Ishikawa (cell line): ENCODE results near the gene MARCO.

Source experiments
- CEBPB ChIP-seq: IDR thresholded peaks from 2 replicates; pipeline ENCODE4 v1.6.1; 2012
- CREB1 ChIP-seq: IDR thresholded peaks from 2 replicates; pipeline ENCODE4 v1.6.1; 2012; ENCODE audit warnings: low read depth
- EGR1 ChIP-seq: IDR thresholded peaks from 2 replicates; pipeline ENCODE4 v1.6.1; 2012
- EP300 ChIP-seq: IDR thresholded peaks from 2 replicates; pipeline ENCODE4 v1.6.1; 2012; ENCODE audit warnings: borderline replicate concordance
- FOXM1 ChIP-seq: IDR thresholded peaks from 2 replicates; pipeline ENCODE4 v1.6.1; 2012; ENCODE audit warnings: low read depth, borderline replicate concordance
- NFIC ChIP-seq: IDR thresholded peaks from 2 replicates; pipeline ENCODE4 v1.6.1; 2012
- RAD21 ChIP-seq: IDR thresholded peaks from 2 replicates; pipeline ENCODE4 v1.6.1; 2012; ENCODE audit warnings: low read depth
- TAF1 ChIP-seq: IDR thresholded peaks from 2 replicates; pipeline ENCODE4 v1.6.1; 2012; ENCODE audit warnings: low read depth, mild to moderate bottlenecking
- TCF12 ChIP-seq: IDR thresholded peaks from 2 replicates; pipeline ENCODE4 v1.6.1; 2012; ENCODE audit warnings: low read depth
- TEAD4 ChIP-seq: IDR thresholded peaks from 2 replicates; pipeline ENCODE4 v1.6.1; 2012
- YY1 ChIP-seq: IDR thresholded peaks from 2 replicates; pipeline ENCODE4 v1.6.1; 2012; ENCODE audit warnings: low read depth
- ZBTB7A ChIP-seq: IDR thresholded peaks from 2 replicates; pipeline ENCODE4 v1.6.1; 2012; ENCODE audit warnings: low read depth
- TF ChIP-seq, protein P1 (sequence below): IDR thresholded peaks from 2 replicates; pipeline ENCODE4 v1.6.1; 2012
- TF ChIP-seq, protein P2 (sequence below): IDR thresholded peaks from 2 replicates; pipeline ENCODE4 v1.6.1; 2012
- TF ChIP-seq, protein P3 (sequence below): IDR thresholded peaks from 2 replicates; pipeline ENCODE4 v1.6.1; 2012; ENCODE audit warnings: low read depth, mild to moderate bottlenecking

The MARCO gene

DNA sequence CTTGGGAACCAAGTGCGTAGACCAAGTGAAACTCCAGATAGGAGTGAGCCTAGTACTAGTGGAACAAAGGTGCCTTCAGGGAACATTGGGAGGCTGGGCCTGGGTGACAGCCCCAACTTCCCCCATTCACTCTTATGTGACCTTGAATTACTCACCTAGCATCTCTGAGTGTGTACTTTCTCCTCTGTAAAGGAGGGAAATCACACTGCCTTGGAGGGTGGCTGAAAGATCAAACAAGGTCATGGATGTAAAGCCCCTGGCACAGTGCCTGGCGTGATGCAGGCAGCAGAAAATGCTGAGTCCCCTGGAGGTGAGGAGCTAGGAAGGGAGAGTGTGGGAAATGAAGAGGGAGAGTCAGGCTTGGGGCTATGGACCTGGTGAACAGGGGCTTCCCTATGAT, 45.9 kb downstream of the MARCO start:
- TF ChIP-seq, protein P1, sequence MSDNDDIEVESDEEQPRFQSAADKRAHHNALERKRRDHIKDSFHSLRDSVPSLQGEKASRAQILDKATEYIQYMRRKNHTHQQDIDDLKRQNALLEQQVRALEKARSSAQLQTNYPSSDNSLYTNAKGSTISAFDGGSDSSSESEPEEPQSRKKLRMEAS = no peak
- no peak for TF ChIP-seq RAD21
- TF ChIP-seq, protein P2, sequence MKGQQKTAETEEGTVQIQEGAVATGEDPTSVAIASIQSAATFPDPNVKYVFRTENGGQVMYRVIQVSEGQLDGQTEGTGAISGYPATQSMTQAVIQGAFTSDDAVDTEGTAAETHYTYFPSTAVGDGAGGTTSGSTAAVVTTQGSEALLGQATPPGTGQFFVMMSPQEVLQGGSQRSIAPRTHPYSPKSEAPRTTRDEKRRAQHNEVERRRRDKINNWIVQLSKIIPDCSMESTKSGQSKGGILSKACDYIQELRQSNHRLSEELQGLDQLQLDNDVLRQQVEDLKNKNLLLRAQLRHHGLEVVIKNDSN = no peak
- no peak for TF ChIP-seq ZBTB7A
- TF ChIP-seq FOXM1 = no peak
- TF ChIP-seq TCF12 = no peak
- no peak for TF ChIP-seq CREB1
- no peak for TF ChIP-seq EGR1
- TF ChIP-seq CEBPB = no peak

DNA sequence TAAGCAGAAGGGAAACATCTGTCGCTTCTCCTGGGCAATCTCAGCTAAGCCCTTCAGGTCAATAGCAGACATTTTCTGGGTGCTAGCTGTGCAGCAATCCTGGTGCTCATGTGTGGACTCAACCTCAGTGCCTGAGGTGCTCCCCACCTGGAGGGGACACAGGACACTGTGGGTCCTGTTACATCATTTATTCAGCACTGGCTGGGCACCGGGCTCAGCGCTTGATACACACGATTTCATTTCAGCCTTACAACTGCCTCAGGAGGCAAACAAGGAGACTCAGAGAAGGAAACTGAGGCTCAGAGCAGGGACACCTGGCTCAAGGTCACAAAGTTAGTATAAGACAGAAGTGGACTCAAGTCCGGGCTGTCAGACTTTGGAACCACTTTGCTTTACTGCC, 46.7 kb downstream of the MARCO start:
- no peak for TF ChIP-seq TAF1

DNA sequence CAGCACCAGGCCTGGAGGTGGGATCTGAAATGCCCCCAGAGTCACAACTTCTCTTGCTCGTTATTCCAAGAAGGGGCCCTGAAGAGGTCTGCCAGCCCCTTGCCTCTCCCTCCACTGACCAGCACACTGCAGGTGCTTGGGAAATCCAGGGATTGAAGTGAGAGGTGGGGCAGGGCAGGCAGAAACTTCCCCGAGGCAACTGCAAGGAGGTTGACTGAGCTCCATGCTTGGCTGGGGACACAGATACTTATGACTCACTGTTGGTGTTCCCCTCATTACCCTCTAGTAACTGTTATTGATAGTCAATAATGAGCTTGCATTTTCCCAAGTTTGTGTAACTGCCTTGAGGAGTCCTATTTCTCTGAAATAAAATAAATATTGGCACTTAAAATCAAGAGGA, 47.5 kb downstream of the MARCO start:
- no peak for TF ChIP-seq FOXM1
- no peak for TF ChIP-seq EP300
- no peak for TF ChIP-seq CREB1
- TF ChIP-seq RAD21 = no peak
- TF ChIP-seq YY1 = no peak
- TF ChIP-seq TCF12 = no peak
- TF ChIP-seq, protein P1 = no peak
- no peak for TF ChIP-seq NFIC
- no peak for TF ChIP-seq TAF1
- TF ChIP-seq, protein P2 = no peak
- TF ChIP-seq, protein P3, sequence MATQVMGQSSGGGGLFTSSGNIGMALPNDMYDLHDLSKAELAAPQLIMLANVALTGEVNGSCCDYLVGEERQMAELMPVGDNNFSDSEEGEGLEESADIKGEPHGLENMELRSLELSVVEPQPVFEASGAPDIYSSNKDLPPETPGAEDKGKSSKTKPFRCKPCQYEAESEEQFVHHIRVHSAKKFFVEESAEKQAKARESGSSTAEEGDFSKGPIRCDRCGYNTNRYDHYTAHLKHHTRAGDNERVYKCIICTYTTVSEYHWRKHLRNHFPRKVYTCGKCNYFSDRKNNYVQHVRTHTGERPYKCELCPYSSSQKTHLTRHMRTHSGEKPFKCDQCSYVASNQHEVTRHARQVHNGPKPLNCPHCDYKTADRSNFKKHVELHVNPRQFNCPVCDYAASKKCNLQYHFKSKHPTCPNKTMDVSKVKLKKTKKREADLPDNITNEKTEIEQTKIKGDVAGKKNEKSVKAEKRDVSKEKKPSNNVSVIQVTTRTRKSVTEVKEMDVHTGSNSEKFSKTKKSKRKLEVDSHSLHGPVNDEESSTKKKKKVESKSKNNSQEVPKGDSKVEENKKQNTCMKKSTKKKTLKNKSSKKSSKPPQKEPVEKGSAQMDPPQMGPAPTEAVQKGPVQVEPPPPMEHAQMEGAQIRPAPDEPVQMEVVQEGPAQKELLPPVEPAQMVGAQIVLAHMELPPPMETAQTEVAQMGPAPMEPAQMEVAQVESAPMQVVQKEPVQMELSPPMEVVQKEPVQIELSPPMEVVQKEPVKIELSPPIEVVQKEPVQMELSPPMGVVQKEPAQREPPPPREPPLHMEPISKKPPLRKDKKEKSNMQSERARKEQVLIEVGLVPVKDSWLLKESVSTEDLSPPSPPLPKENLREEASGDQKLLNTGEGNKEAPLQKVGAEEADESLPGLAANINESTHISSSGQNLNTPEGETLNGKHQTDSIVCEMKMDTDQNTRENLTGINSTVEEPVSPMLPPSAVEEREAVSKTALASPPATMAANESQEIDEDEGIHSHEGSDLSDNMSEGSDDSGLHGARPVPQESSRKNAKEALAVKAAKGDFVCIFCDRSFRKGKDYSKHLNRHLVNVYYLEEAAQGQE = no peak
- TF ChIP-seq EGR1 = no peak
- no peak for TF ChIP-seq TEAD4
- TF ChIP-seq CEBPB = no peak
- no peak for TF ChIP-seq ZBTB7A

DNA sequence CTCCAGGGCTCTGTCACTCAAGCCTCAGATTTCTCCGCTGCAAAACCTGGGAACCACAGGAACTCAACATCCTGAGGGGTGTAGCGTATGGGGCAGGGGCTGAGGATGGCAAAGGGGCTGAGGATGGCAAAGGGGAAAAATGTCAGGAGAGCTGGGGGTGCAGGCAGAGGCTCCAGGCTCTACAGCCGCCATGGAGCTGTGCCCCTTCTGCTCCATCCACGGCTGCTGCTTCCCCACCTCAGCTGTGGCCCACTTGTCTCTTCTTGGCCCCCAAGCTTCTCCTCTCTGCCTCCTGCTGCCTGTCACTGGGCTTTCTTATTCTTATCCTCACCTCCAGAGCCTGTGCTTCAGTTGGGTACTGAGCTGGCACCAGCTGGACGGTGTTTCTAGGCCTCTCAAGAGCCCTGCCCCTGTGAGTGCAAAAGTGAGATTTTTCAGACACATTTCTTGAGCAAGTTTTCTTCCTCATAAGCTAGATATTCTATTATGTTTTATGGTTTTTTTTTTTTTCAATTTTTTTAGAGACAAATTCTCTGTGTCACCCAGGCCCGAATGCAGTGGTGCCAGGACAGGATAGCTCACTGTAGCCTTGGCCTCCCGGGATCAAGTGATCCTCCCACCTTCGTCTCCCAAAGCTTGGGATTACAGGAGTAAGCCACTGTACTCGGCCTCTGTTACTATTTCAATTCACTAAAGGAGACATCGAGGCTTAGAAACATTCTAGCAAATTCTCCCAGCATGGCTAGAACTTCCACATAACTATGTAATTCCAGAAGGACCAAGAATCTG, 49.0 kb downstream of the MARCO start:
- TF ChIP-seq ZBTB7A = no peak
- TF ChIP-seq, protein P2 = no peak
- no peak for TF ChIP-seq TCF12
- TF ChIP-seq RAD21 = no peak
- TF ChIP-seq TAF1 = no peak
- no peak for TF ChIP-seq EP300
- TF ChIP-seq, protein P1 = no peak
- TF ChIP-seq FOXM1 = no peak
- TF ChIP-seq CREB1 = no peak
- TF ChIP-seq, protein P3 = no peak

DNA sequence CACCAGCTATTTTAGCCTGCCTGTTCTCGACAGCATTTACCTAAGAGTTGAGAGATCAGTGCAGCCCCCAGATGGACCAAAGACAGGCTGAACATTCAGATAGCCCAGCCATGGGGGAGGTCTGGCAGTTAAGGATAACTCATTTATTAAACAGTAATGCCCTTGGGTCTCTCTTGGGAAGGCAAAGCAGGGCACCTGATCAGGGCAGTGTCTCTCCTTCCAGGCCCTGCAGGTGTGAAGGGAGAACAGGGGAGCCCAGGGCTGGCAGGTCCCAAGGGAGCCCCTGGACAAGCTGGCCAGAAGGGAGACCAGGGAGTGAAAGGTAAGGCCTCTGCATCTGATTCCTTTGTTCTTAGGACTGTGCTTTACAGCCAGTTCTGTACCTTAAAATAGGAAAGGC, 49.6 kb downstream of the MARCO start:
- no peak for TF ChIP-seq TAF1
- no peak for TF ChIP-seq TCF12
- no peak for TF ChIP-seq TEAD4
- TF ChIP-seq EP300 = no peak
- no peak for TF ChIP-seq YY1
- TF ChIP-seq, protein P2 = no peak
- TF ChIP-seq, protein P3 = no peak
- TF ChIP-seq, protein P1 = no peak
- no peak for TF ChIP-seq NFIC
- TF ChIP-seq FOXM1 = no peak
- no peak for TF ChIP-seq CREB1
- TF ChIP-seq ZBTB7A = no peak
